ENCODE data around the gene ERCC1.

The ERCC1 gene

DNA sequence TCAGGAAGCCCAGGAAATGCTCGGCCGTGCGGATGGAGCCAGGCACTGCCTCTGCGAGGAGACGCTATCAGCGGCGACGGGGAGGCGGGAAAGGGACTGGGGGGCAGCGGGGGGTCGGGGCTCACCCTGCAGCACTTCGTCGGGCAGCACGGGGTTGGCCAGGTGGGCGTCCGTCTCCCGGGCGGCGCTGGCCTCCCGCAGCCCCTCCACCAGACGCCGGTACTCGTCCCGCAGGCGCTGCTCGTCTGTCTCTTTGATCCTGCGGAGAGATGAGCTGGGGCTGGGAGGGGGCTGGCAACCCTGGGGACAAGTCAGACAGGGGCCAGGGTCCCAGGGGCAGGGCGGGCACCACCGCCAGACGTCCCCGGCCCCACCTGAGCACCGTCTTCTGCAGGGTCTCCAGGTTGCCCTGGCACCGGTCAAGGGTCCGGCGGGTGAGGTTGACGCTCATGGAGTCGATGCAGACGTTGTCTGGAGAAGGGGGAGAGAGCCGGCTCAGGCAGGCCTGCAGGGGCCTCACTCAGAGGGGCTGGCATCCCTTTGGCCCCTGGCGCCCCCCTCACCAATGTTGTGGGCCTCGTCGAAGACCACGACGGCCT lies 59.8 kb downstream of the ERCC1 start:
- Histone ChIP-seq H4K8ac (ENCODE audit: low read depth, low read length) (no peak overlapping the region), H3K36me3 (replicated peaks in 1 of 2; ENCODE audit: control insufficient read depth in 2 of 2, insufficient read depth in 2 of 2, low read length in 2 of 2) (peaks cover 41 to 78% of the 10 kb centered on the region in 2 donors), H3K18ac (ENCODE audit: low read length) (no peak overlapping the region), H4K91ac (ENCODE audit: low read depth, low read length, poor library complexity) (no peak overlapping the region), H2AK5ac (ENCODE audit: low read depth, low read length) (no peak overlapping the region), H3K14ac (ENCODE audit: low read length) (no peak overlapping the region), H3K4me3 (ENCODE audit: low read length in 2 of 2) (no peak overlapping the region), H3K9me3 (replicated peaks in 1 of 2; ENCODE audit: control insufficient read depth in 2 of 2, insufficient read depth in 1 of 2, low read depth in 1 of 2, low read length in 2 of 2) (peaks cover 0 to 2% of the 10 kb centered on the region in 2 donors), H2BK120ac (ENCODE audit: low read depth, low read length) (no peak overlapping the region), H2AFZ (ENCODE audit: low read length) (no peak overlapping the region), H3K27ac (replicated peaks; ENCODE audit: low read length) (no peak overlapping the region), H2BK12ac (ENCODE audit: low read length) (no peak overlapping the region), H2BK5ac (ENCODE audit: low read length) (no peak overlapping the region), H3K4me1 (ENCODE audit: control insufficient read depth in 2 of 2, insufficient read depth in 1 of 2, low read depth in 1 of 2, low read length in 2 of 2) (peaks cover 0 to 3% of the 10 kb centered on the region in 2 donors), H3K27me3 (ENCODE audit: control insufficient read depth in 3 of 3, insufficient read depth in 3 of 3, low read depth in 1 of 3, low read length in 3 of 3) (peaks cover 0 to 2% (median 0%) of the 10 kb centered on the region in 3 experiments), H3K9ac (ENCODE audit: low read depth, low read length, poor library complexity) (no peak overlapping the region), H2BK15ac (ENCODE audit: low read length) (no peak overlapping the region), H3K4me2 (ENCODE audit: insufficient read depth, low read length, poor library complexity, severe bottlenecking) (no peak overlapping the region), H3K79me1 (ENCODE audit: low read depth, low read length) (peaks cover 10% of the 10 kb centered on the region), H3K4ac (ENCODE audit: low read length) (no peak overlapping the region), H3K23ac (ENCODE audit: low read depth, low read length, poor library complexity) (peak overlapping the region; percentile 43)
- WGBS, 2 donors (ENCODE audit: extremely low coverage in 2 of 2, insufficient read length in 2 of 2, insufficient replicate concordance in 1 of 2): no CpG with 5 or more reads among the region's 44 CpGs
- no peak for DNase-seq (ENCODE audit: low spot score)

DNA sequence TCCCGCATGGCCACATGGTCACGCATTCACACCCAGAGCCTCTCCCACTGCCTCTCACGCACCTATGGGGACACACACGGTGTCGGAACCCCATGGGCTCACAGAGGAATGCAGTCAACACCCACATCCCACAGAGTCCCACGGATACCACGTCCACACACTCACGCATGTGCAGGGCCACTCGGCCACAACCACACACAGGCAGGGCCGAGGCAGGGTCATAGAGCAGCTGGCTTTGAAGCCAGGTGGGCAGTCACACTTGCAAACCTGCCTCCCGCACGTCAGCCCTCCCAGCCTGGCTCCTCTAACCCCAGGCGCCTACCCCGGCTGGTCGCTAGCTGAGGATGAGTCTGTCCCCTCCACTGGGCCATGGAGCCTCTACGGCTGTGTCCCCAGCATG lies 61.4 kb downstream of the ERCC1 start:
- no peak overlapping the region for H2BK5ac ChIP-seq (ENCODE audit: low read length)
- H3K18ac ChIP-seq (ENCODE audit: low read length): no peak overlapping the region
- H3K9ac ChIP-seq (ENCODE audit: low read depth, low read length, poor library complexity): peak overlapping the region; percentile 67
- no peaks in the 10 kb centered on the region for H3K4me1 ChIP-seq (ENCODE audit: control insufficient read depth in 2 of 2, insufficient read depth in 1 of 2, low read depth in 1 of 2, low read length in 2 of 2)
- no peak overlapping the region for H3K4ac ChIP-seq (ENCODE audit: low read length)
- no peak overlapping the region for H2BK120ac ChIP-seq (ENCODE audit: low read depth, low read length)
- no peak overlapping the region for H2BK12ac ChIP-seq (ENCODE audit: low read length)
- peaks cover 47 to 80% of the 10 kb centered on the region in 2 donors for H3K36me3 ChIP-seq (replicated peaks in 1 of 2; ENCODE audit: control insufficient read depth in 2 of 2, insufficient read depth in 2 of 2, low read length in 2 of 2)
- no peak overlapping the region for H3K14ac ChIP-seq (ENCODE audit: low read length)
- DNase-seq (ENCODE audit: low spot score): no peak
- no peak overlapping the region for H4K91ac ChIP-seq (ENCODE audit: low read depth, low read length, poor library complexity)
- peaks cover 0 to 2% of the 10 kb centered on the region in 2 donors for H3K9me3 ChIP-seq (replicated peaks in 1 of 2; ENCODE audit: control insufficient read depth in 2 of 2, insufficient read depth in 1 of 2, low read depth in 1 of 2, low read length in 2 of 2)
- no peak overlapping the region for H2BK15ac ChIP-seq (ENCODE audit: low read length)
- H3K27ac ChIP-seq (replicated peaks; ENCODE audit: low read length): no peak overlapping the region
- H2AK5ac ChIP-seq (ENCODE audit: low read depth, low read length): no peak overlapping the region
- H3K4me2 ChIP-seq (ENCODE audit: insufficient read depth, low read length, poor library complexity, severe bottlenecking): no peak overlapping the region
- no peak overlapping the region for H4K8ac ChIP-seq (ENCODE audit: low read depth, low read length)
- H3K27me3 ChIP-seq (ENCODE audit: control insufficient read depth in 3 of 3, insufficient read depth in 3 of 3, low read depth in 1 of 3, low read length in 3 of 3): peaks cover 0 to 2% (median 0%) of the 10 kb centered on the region in 3 experiments
- peaks cover 10% of the 10 kb centered on the region for H3K79me1 ChIP-seq (ENCODE audit: low read depth, low read length)
- H3K23ac ChIP-seq (ENCODE audit: low read depth, low read length, poor library complexity): peak overlapping the region; percentile 89
- no CpG with 5 or more reads among the region's 16 CpGs for WGBS, 2 donors (ENCODE audit: extremely low coverage in 2 of 2, insufficient read length in 2 of 2, insufficient replicate concordance in 1 of 2)
- H3K4me3 ChIP-seq (ENCODE audit: low read length in 2 of 2): no peak overlapping the region
- no peak overlapping the region for H2AFZ ChIP-seq (ENCODE audit: low read length)

DNA sequence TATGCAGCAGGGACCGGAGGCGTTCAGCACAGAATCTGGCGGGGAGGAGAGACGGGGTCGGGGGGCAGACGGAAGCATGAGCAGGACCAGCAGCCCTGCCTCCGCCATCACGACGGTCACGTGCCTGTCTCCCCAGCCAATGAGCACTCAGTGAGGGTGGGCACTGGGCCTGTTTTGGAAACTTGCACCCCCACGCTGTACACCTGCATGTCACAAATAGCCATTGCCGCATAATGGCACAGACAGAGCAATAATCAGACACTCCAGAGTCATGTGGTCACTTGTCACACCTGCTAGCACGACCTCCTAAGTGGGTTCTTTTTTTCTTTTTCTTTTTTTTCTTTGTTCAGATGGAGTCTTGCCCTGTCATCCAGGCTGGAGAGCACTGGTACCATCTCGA lies 62.1 kb downstream of the ERCC1 start:
- no peak for DNase-seq (ENCODE audit: low spot score)
- Histone ChIP-seq H3K79me1 (ENCODE audit: low read depth, low read length) (peaks cover 10% of the 10 kb centered on the region), H3K14ac (ENCODE audit: low read length) (no peak overlapping the region), H3K9ac (ENCODE audit: low read depth, low read length, poor library complexity) (no peak overlapping the region), H2BK15ac (ENCODE audit: low read length) (no peak overlapping the region), H2BK120ac (ENCODE audit: low read depth, low read length) (no peak overlapping the region), H4K8ac (ENCODE audit: low read depth, low read length) (no peak overlapping the region), H3K9me3 (replicated peaks in 1 of 2; ENCODE audit: control insufficient read depth in 2 of 2, insufficient read depth in 1 of 2, low read depth in 1 of 2, low read length in 2 of 2) (peaks cover 0 to 2% of the 10 kb centered on the region in 2 donors), H3K18ac (ENCODE audit: low read length) (peak overlapping the region; percentile 36), H4K91ac (ENCODE audit: low read depth, low read length, poor library complexity) (no peak overlapping the region), H3K36me3 (replicated peaks in 1 of 2; ENCODE audit: control insufficient read depth in 2 of 2, insufficient read depth in 2 of 2, low read length in 2 of 2) (peaks cover 54 to 84% of the 10 kb centered on the region in 2 donors), H2AK5ac (ENCODE audit: low read depth, low read length) (no peak overlapping the region), H3K4me1 (ENCODE audit: control insufficient read depth in 2 of 2, insufficient read depth in 1 of 2, low read depth in 1 of 2, low read length in 2 of 2) (no peaks in the 10 kb centered on the region), H2AFZ (ENCODE audit: low read length) (no peak overlapping the region), H3K23ac (ENCODE audit: low read depth, low read length, poor library complexity) (peak overlapping the region; percentile 68), H3K27ac (replicated peaks; ENCODE audit: low read length) (no peak overlapping the region), H3K4me2 (ENCODE audit: insufficient read depth, low read length, poor library complexity, severe bottlenecking) (no peak overlapping the region), H3K4me3 (ENCODE audit: low read length in 2 of 2) (no peak overlapping the region), H3K4ac (ENCODE audit: low read length) (no peak overlapping the region), H3K27me3 (ENCODE audit: control insufficient read depth in 3 of 3, insufficient read depth in 3 of 3, low read depth in 1 of 3, low read length in 3 of 3) (peaks cover 0 to 2% (median 0%) of the 10 kb centered on the region in 3 experiments), H2BK5ac (ENCODE audit: low read length) (no peak overlapping the region), H2BK12ac (ENCODE audit: low read length) (no peak overlapping the region)
- WGBS, 2 donors (ENCODE audit: extremely low coverage in 2 of 2, insufficient read length in 2 of 2, insufficient replicate concordance in 1 of 2): no CpG with 5 or more reads among the region's 14 CpGs

DNA sequence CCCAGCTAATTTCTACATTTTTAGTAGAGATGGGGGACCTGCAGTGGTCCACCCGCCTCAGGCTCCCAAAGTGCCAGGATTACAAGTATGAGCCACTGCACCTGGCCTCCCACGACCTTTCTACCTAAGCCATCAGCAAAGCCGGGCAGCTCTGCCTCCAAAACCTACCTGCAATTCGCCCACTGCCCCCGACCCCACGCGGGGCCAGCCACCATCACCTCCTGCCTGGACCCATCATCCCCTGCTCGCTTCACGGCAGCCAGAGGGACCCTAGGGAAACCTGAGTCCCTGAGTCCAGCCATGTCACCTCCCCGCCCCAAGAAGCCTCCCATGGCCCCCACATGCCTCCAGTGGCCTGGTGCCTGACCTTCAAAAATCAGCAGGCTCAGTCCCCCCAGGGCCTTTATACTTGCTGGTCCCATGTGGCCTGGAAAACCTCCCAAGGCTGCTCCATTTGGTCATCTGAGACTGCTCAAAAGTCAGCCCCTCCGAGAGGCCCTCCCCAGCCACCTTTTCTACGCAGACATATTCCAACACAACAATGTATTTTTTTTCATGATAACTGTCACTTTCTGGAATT lies 65.4 kb downstream of the ERCC1 start:
- no peak overlapping the region for H3K14ac ChIP-seq (ENCODE audit: low read length)
- H2BK5ac ChIP-seq (ENCODE audit: low read length): peak overlapping the region; percentile 5
- no peak overlapping the region for H2BK12ac ChIP-seq (ENCODE audit: low read length)
- H2AFZ ChIP-seq (ENCODE audit: low read length): no peak overlapping the region
- no peak overlapping the region for H3K18ac ChIP-seq (ENCODE audit: low read length)
- H3K4me2 ChIP-seq (ENCODE audit: insufficient read depth, low read length, poor library complexity, severe bottlenecking): no peak overlapping the region
- no peak overlapping the region for H3K4ac ChIP-seq (ENCODE audit: low read length)
- no peak overlapping the region for H3K27ac ChIP-seq (replicated peaks; ENCODE audit: low read length)
- no peak overlapping the region for H2BK15ac ChIP-seq (ENCODE audit: low read length)
- peaks cover 0 to 2% (median 0%) of the 10 kb centered on the region in 3 experiments for H3K27me3 ChIP-seq (ENCODE audit: control insufficient read depth in 3 of 3, insufficient read depth in 3 of 3, low read depth in 1 of 3, low read length in 3 of 3)
- DNase-seq (ENCODE audit: low spot score): no peak
- peaks cover 6% of the 10 kb centered on the region for H3K79me1 ChIP-seq (ENCODE audit: low read depth, low read length)
- no peak overlapping the region for H3K9ac ChIP-seq (ENCODE audit: low read depth, low read length, poor library complexity)
- H4K8ac ChIP-seq (ENCODE audit: low read depth, low read length): no peak overlapping the region
- no peak overlapping the region for H3K4me3 ChIP-seq (ENCODE audit: low read length in 2 of 2)
- H2BK120ac ChIP-seq (ENCODE audit: low read depth, low read length): no peak overlapping the region
- H3K36me3 ChIP-seq (replicated peaks in 1 of 2; ENCODE audit: control insufficient read depth in 2 of 2, insufficient read depth in 2 of 2, low read length in 2 of 2): peaks cover 66 to 87% of the 10 kb centered on the region in 2 donors
- no peak overlapping the region for H2AK5ac ChIP-seq (ENCODE audit: low read depth, low read length)
- H3K9me3 ChIP-seq (replicated peaks in 1 of 2; ENCODE audit: control insufficient read depth in 2 of 2, insufficient read depth in 1 of 2, low read depth in 1 of 2, low read length in 2 of 2): peaks cover 0 to 5% of the 10 kb centered on the region in 2 donors
- WGBS, 2 donors (ENCODE audit: extremely low coverage in 2 of 2, insufficient read length in 2 of 2, insufficient replicate concordance in 1 of 2): no CpG with 5 or more reads among the region's 12 CpGs
- no peaks in the 10 kb centered on the region for H3K4me1 ChIP-seq (ENCODE audit: control insufficient read depth in 2 of 2, insufficient read depth in 1 of 2, low read depth in 1 of 2, low read length in 2 of 2)
- H4K91ac ChIP-seq (ENCODE audit: low read depth, low read length, poor library complexity): no peak overlapping the region
- H3K23ac ChIP-seq (ENCODE audit: low read depth, low read length, poor library complexity): peak overlapping the region; percentile 85
